Ascending aorta (tissue), 2 donors: ENCODE data around the gene JAZF1. TPM values are rescaled to one million over a fixed set of nuclear protein-coding genes. Genes with fewer than 3 reads are reported as not detected.

Source experiments
- DNase-seq, 2 donors: peaks; one replicate each; pipeline ENCODE4 v3.0.0-alpha.2; 2019; ENCODE audit warnings: low spot score in 2 of 2
- H3K27ac ChIP-seq, 2 donors: fragments of 200-600 bp; sonication (generic); one replicate each; pipeline ENCODE4 v1.5.1; 2016 to 2017; ENCODE audit warnings: mild to moderate bottlenecking in 1 of 2
- H3K27me3 ChIP-seq: fragments of 200-600 bp; sonication (generic); one replicate; pipeline ENCODE4 v1.5.1; 2017
- H3K36me3 ChIP-seq, 2 donors: fragments of 200-600 bp; sonication (generic); one replicate each; pipeline ENCODE4 v1.5.1; 2016
- H3K4me1 ChIP-seq, 2 donors: fragments of 200-600 bp; sonication (generic); one replicate each; pipeline ENCODE4 v1.5.1; 2016 to 2017; ENCODE audit warnings: mild to moderate bottlenecking in 1 of 2
- H3K4me3 ChIP-seq, 2 donors: fragments of 200-600 bp; sonication (generic); one replicate each; pipeline ENCODE4 v1.5.1; 2016 to 2017; ENCODE audit warnings: mild to moderate bottlenecking in 1 of 2
- H3K9me3 ChIP-seq, 2 donors: fragments of 200-600 bp; sonication (generic); one replicate each; pipeline ENCODE4 v1.5.1; 2016
- intact Hi-C: fragments of 100-400 bp; cut with DNase I; formaldehyde crosslinking; loops from one replicate; pipeline ENCODE4 v1.15.1; 2023
- total RNA-seq: library from RNA; depleted of rRNA; stranded (reverse); fragments of >200 nt; gene quantifications from one replicate; pipeline ENCODE4 v1.1.0, GENCODE V29; 2016
- TF ChIP-seq, protein P1 (sequence below), 3 experiments: fragments of 200-600 bp in 2 of 3; fragments of 450-650 bp in 1 of 3; sonication (generic) in 2 of 3; IDR thresholded peaks; one replicate each; pipeline ENCODE4 v1.5.1; 2016 to 2019; ENCODE audit warnings: antibody characterized with exemption in 3 of 3, mild to moderate bottlenecking in 1 of 3, moderate library complexity in 1 of 3

Gene JAZF1
- total RNA-seq, 1 donor from 2014 or later = 37.7 TPM

DNA sequence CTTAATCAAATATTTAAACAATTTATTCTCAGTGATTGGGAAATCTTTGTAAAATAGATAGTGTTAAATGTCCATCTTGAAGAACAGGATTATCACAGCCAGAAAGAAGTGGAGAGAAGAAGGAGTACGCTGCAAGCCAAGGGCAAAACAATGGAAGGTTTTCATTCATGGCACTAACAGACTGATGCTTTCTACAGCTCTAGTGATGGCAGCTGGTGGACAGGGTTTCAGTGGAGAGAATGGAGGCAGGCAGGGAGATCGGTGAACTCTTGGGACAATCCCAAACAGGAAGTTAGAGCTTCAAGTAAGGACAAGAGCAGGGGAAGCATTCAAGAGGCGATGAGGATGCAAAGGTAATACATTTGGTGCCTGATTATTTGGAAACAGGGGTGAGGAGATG is 207.0 kb downstream of the JAZF1 start:
- H3K4me3 ChIP-seq = no peak overlapping the region
- no peaks in the 10 kb centered on the region for H3K36me3 ChIP-seq
- TF ChIP-seq, protein P1, sequence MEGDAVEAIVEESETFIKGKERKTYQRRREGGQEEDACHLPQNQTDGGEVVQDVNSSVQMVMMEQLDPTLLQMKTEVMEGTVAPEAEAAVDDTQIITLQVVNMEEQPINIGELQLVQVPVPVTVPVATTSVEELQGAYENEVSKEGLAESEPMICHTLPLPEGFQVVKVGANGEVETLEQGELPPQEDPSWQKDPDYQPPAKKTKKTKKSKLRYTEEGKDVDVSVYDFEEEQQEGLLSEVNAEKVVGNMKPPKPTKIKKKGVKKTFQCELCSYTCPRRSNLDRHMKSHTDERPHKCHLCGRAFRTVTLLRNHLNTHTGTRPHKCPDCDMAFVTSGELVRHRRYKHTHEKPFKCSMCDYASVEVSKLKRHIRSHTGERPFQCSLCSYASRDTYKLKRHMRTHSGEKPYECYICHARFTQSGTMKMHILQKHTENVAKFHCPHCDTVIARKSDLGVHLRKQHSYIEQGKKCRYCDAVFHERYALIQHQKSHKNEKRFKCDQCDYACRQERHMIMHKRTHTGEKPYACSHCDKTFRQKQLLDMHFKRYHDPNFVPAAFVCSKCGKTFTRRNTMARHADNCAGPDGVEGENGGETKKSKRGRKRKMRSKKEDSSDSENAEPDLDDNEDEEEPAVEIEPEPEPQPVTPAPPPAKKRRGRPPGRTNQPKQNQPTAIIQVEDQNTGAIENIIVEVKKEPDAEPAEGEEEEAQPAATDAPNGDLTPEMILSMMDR (IDR thresholded peaks at IDR 0.05) = no peak
- intact Hi-C loops = no loop called here
- no peaks in the 10 kb centered on the region for H3K4me1 ChIP-seq
- no peaks in the 10 kb centered on the region for H3K27me3 ChIP-seq
- no peak for DNase-seq
- no peaks in the 10 kb centered on the region for H3K9me3 ChIP-seq
- no peak overlapping the region for H3K27ac ChIP-seq

DNA sequence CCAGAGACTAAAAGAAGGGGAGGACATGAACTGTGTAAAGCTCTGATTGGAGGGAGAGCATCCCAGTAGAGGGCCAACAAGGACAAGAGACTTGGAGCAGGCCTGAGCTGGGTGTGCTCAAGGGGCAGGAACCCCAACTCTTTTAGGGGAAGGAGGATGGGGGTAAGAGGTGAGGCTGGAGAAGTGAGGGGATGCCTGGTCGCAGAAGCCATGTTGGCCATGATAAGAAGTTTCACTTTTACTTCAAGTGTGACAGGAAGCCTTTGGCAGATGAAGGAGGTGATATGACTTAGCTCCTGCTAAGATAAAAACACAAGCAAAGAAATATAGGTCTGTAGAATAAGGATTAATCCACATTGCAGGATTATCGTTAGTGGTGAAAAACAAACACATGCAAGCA is 208.3 kb downstream of the JAZF1 start:
- no peaks in the 10 kb centered on the region for H3K36me3 ChIP-seq
- TF ChIP-seq, protein P1 (IDR thresholded peaks at IDR 0.05) = no peak
- intact Hi-C loops = no loop called here
- no peak overlapping the region for H3K27ac ChIP-seq
- DNase-seq = no peak
- no peak overlapping the region for H3K4me3 ChIP-seq
- no peaks in the 10 kb centered on the region for H3K4me1 ChIP-seq
- H3K9me3 ChIP-seq = no peaks in the 10 kb centered on the region
- H3K27me3 ChIP-seq = no peaks in the 10 kb centered on the region

DNA sequence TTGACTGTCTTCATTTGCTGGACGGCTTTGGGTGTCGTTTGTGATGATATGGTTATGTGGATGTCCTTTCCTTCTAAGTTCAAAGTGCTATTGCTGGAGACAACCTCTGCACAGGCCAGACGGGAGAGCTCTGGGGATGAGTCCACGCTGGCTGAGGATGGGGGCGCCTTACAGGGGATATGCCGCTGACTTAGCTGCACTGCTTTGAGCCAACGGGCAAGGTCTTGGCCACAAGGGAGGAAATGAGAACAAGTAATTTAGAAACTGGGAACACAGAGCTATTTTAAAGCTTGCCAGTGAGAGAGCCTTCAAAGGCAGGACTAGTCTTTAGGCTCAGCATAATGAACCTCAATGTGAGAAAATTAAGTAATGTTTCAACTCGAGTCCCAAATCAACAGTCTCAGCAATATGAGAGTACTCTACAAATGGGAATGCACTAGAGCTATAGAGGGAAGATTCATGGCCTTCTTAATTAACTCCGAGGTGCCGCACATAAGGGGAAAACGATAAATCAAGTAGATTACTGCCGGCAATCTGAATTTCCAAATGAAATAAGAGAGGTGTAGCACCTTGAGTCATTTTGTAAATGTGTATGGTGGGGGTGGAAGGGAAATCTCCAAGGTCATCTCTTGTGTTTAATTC is 209.3 kb downstream of the JAZF1 start:
- no peak overlapping the region for H3K4me3 ChIP-seq
- DNase-seq = no peak
- no peaks in the 10 kb centered on the region for H3K27me3 ChIP-seq
- no peaks in the 10 kb centered on the region for H3K4me1 ChIP-seq
- no peaks in the 10 kb centered on the region for H3K9me3 ChIP-seq
- H3K27ac ChIP-seq = no peak overlapping the region
- TF ChIP-seq, protein P1 (IDR thresholded peaks at IDR 0.05) = no peak
- no peaks in the 10 kb centered on the region for H3K36me3 ChIP-seq
- intact Hi-C loops = no loop called here

DNA sequence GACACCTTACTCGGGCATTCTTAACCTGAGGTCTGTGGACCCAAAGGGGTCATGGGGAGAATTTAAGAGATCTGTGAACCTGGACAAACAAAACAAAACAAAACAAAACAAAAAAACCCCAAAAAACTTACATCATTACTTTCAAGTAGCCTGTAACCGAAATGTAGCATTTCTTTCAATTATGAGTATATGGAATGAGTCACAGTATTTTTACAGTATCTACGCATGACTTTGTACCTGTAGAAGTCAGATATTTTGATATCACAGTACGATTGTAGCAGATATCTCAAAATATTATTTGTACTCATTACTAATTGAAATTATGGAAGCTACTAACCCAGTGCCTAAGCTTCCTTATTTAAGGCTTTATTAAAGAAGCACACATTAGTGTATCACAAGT is 210.2 kb downstream of the JAZF1 start:
- H3K36me3 ChIP-seq = no peaks in the 10 kb centered on the region
- TF ChIP-seq, protein P1 (IDR thresholded peaks at IDR 0.05) = no peak
- intact Hi-C loops = no loop called here
- no peak overlapping the region for H3K27ac ChIP-seq
- no peaks in the 10 kb centered on the region for H3K9me3 ChIP-seq
- H3K4me3 ChIP-seq = no peak overlapping the region
- DNase-seq = no peak
- no peaks in the 10 kb centered on the region for H3K27me3 ChIP-seq
- no peaks in the 10 kb centered on the region for H3K4me1 ChIP-seq

DNA sequence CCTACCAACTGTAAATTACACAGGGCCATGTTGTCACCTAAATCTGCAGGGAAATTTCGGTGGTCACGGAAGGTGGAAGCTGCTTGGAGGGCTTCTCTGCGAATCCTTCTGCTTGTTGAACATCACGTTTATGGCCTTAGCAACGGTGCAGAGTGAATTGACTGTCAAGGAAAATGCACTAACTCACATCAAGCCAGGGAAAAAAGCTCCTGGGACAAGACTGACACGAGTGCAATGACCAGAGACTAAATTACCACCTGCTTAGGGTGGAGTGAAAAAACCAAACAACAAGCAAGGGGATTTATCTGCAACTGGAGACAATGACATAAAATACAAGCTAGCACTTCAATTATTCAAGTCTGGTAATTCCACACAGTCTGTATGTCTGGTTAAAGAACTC is 211.2 kb downstream of the JAZF1 start:
- Histone ChIP-seq H3K27me3 (no peaks in the 10 kb centered on the region), H3K4me3 (no peak overlapping the region), H3K36me3 (no peaks in the 10 kb centered on the region), H3K9me3 (no peaks in the 10 kb centered on the region), H3K27ac (no peak overlapping the region), H3K4me1 (no peaks in the 10 kb centered on the region)
- DNase-seq = no peak
- TF ChIP-seq, protein P1 (IDR thresholded peaks at IDR 0.05) = no peak
- intact Hi-C loops = no loop called here

DNA sequence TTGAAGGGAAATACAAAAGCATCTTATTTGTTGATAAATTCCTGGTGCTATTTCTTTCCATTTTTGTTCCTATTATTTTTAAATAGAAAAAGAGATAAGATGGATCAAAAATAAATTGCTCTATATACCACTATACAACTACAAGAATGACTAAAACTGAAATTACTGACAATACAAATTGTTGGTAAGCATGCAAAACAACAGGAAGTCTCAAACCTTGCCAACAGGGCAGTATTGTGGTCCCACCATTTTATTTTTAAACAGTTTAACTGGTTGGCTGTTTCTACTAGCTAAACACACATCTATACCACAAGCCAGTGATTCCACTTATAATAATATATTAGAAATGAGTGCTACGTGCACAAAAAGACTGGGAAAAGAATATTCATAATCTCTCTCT is 213.0 kb downstream of the JAZF1 start:
- Histone ChIP-seq H3K36me3 (no peaks in the 10 kb centered on the region), H3K4me3 (no peak overlapping the region), H3K27me3 (no peaks in the 10 kb centered on the region), H3K27ac (no peak overlapping the region), H3K4me1 (no peaks in the 10 kb centered on the region), H3K9me3 (no peaks in the 10 kb centered on the region)
- TF ChIP-seq, protein P1 (IDR thresholded peaks at IDR 0.05) = no peak
- intact Hi-C loops = no loop called here
- DNase-seq = no peak
